GM18907 (cell line): Measurements from ENCODE around the gene RIPPLY3.
"Not testable (repeated sequence)": the region's sequence is repeated elsewhere in the genome, so short reads cannot be mapped to it uniquely, and the experiment has no call there.

Source experiments
- ATAC-seq: cut with Tn5 transposase; IDR thresholded peaks from one replicate; pipeline ENCODE4 v1.9.1; 2021; ENCODE audit warnings: mild to moderate bottlenecking, moderate library complexity; ENCODE audit not compliant: unreplicated experiment

The RIPPLY3 gene

GRCh38 chr21:36980280-36981048, 26.0 kb upstream of the RIPPLY3 start:
- ATAC-seq: peak; percentile 35

- ATAC-seq: no peak
These were observed 25.5 kb upstream of the RIPPLY3 start for GRCh38 chr21:36981049-36981391.

- no peak for ATAC-seq
These were observed 24.4 kb upstream of the RIPPLY3 start for GRCh38 chr21:36981977-36982700.

GRCh38 chr21:36985751-36986594, 20.5 kb upstream of the RIPPLY3 start:
- no peak for ATAC-seq

GRCh38 chr21:36987845-36988244, 18.7 kb upstream of the RIPPLY3 start:
- no peak for ATAC-seq

- ATAC-seq: no peak
These were observed 18.0 kb upstream of the RIPPLY3 start for GRCh38 chr21:36988536-36988935.

- ATAC-seq: not testable (repeated sequence)
These were observed 17.3 kb upstream of the RIPPLY3 start for GRCh38 chr21:36989199-36989698.

- ATAC-seq: peak; percentile 89
These were observed 16.6 kb upstream of the RIPPLY3 start for GRCh38 chr21:36989699-36990507.

- no peak for ATAC-seq
These were observed 15.8 kb upstream of the RIPPLY3 start for GRCh38 chr21:36990508-36991205.

- ATAC-seq: no peak
These were observed 13.8 kb upstream of the RIPPLY3 start for GRCh38 chr21:36992671-36993070.

- ATAC-seq: no peak
These were observed 11.9 kb upstream of the RIPPLY3 start for GRCh38 chr21:36994501-36995158.

GRCh38 chr21:36995285-36995684, 11.2 kb upstream of the RIPPLY3 start:
- ATAC-seq: not testable (repeated sequence)

GRCh38 chr21:36999131-36999898, 7.2 kb upstream of the RIPPLY3 start:
- ATAC-seq: no peak

- ATAC-seq: no peak
These were observed 6.1 kb upstream of the RIPPLY3 start for GRCh38 chr21:37000381-37000780.

GRCh38 chr21:37001441-37001840, 5.1 kb upstream of the RIPPLY3 start:
- no peak for ATAC-seq

- not testable (repeated sequence) for ATAC-seq
These were observed 3.7 kb upstream of the RIPPLY3 start for GRCh38 chr21:37002851-37003250.

- not testable (repeated sequence) for ATAC-seq
These were observed 2.6 kb upstream of the RIPPLY3 start for GRCh38 chr21:37003917-37004316.
